GM10266 (cell line): ENCODE data around the gene HECW1.

Experiments
- DNase-seq: peaks from one replicate; pipeline ENCODE4 v3.0.0; 2012; ENCODE audit errors: extremely low spot score
- TF ChIP-seq, protein P1 (sequence below): IDR thresholded peaks from 2 replicates; pipeline ENCODE4 v1.5.1; 2012; ENCODE audit warnings: mild to moderate bottlenecking, low read depth; ENCODE audit not compliant: control insufficient read depth, insufficient read depth; ENCODE audit errors: missing control alignments

HECW1 gene

GRCh38 chr7:43234968-43235367 lies 122.5 kb downstream of the HECW1 start:
- no peak for DNase-seq
- TF ChIP-seq, protein P1, sequence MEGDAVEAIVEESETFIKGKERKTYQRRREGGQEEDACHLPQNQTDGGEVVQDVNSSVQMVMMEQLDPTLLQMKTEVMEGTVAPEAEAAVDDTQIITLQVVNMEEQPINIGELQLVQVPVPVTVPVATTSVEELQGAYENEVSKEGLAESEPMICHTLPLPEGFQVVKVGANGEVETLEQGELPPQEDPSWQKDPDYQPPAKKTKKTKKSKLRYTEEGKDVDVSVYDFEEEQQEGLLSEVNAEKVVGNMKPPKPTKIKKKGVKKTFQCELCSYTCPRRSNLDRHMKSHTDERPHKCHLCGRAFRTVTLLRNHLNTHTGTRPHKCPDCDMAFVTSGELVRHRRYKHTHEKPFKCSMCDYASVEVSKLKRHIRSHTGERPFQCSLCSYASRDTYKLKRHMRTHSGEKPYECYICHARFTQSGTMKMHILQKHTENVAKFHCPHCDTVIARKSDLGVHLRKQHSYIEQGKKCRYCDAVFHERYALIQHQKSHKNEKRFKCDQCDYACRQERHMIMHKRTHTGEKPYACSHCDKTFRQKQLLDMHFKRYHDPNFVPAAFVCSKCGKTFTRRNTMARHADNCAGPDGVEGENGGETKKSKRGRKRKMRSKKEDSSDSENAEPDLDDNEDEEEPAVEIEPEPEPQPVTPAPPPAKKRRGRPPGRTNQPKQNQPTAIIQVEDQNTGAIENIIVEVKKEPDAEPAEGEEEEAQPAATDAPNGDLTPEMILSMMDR, result no peak

- TF ChIP-seq, protein P1, result no peak
- no peak for DNase-seq
Measured at GRCh38 chr7:43240565-43240964, 128.1 kb downstream of the HECW1 start.

- DNase-seq, result no peak
- TF ChIP-seq, protein P1, result no peak
Measured at GRCh38 chr7:43242628-43243255, 130.3 kb downstream of the HECW1 start.

DNA sequence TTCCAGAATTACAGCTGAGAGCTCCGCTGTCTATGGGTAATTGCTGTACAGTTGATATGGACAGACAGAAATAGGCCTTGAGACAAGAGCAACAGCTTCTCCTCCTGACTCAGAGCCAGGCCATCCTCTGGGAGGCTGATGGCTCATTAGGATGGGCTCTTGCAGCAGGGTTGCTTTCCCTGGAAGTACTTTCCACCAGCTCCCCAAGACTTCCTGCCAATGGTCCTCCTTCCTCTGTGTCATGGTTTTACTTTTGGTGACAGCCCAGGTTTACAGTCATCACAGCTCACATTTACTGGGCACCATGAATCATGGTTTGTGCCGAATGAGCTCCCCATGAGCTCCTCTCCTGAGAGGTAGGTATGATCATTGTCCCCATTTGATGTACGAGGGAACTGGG lies 131.8 kb downstream of the HECW1 start:
- TF ChIP-seq, protein P1, result no peak
- no peak for DNase-seq

GRCh38 chr7:43244784-43245183 lies 132.3 kb downstream of the HECW1 start:
- DNase-seq, result no peak
- TF ChIP-seq, protein P1, result no peak

- DNase-seq, result no peak
- TF ChIP-seq, protein P1, result no peak
Measured at GRCh38 chr7:43247757-43248156, 135.3 kb downstream of the HECW1 start.

GRCh38 chr7:43248553-43248952 lies 136.1 kb downstream of the HECW1 start:
- TF ChIP-seq, protein P1, result no peak
- no peak for DNase-seq
